Measurements from ENCODE around the gene PTBP3. TPM values are rescaled to one million over a fixed set of nuclear protein-coding genes. Genes with fewer than 3 reads are reported as not detected.

The PTBP3 gene
- total and polyA plus RNA-seq, 2 of the 4 experiments (the other 2 are of a cell fraction) = 8.6 to 15.6 TPM

GRCh38 chr9:112239284-112239683 is 94.1 kb downstream of the PTBP3 start:
- Histone ChIP-seq H2BK120ac (ENCODE audit: low read depth, low read length) (no peak overlapping the region), H3K9me3 (ENCODE audit: control insufficient read depth, insufficient read depth, low read length) (no peaks in the 10 kb centered on the region), H3K4me2 (ENCODE audit: low read depth, low read length) (no peak overlapping the region), H2AK5ac (ENCODE audit: low read depth, low read length) (no peak overlapping the region), H2AFZ (replicated peaks; ENCODE audit: low read length, poor library complexity) (no peak overlapping the region), H2BK5ac (ENCODE audit: low read depth, low read length, poor library complexity, severe bottlenecking) (no peak overlapping the region), H3K36me3 (ENCODE audit: control insufficient read depth, insufficient read depth, low read length) (peaks cover 3% of the 10 kb centered on the region; the same call in 1 of the 2 replicates), H3K4me1 (ENCODE audit: control insufficient read depth, insufficient read depth, low read length) (peaks cover 2% of the 10 kb centered on the region; the same call in 1 of the 2 replicates), H4K91ac (ENCODE audit: insufficient read depth, low read depth, low read length) (no peak overlapping the region), H3K27ac (ENCODE audit: insufficient read depth, low read length) (no peak overlapping the region), H3K56ac (ENCODE audit: extremely low read depth, insufficient read depth, low read length) (no peak overlapping the region), H3K4me3 (ENCODE audit: insufficient read depth, low read depth, low read length) (no peak overlapping the region), H3K14ac (replicated peaks; ENCODE audit: low read depth, low read length) (no peak overlapping the region), H3K4ac (ENCODE audit: low read depth, low read length) (no peak overlapping the region), H4K8ac (ENCODE audit: low read depth in 2 of 2, low read length in 2 of 2) (no peak overlapping the region), H3K23ac (ENCODE audit: low read depth, low read length) (no peak overlapping the region), H2BK15ac (ENCODE audit: low read depth, low read length) (no peak overlapping the region), H3K18ac (ENCODE audit: low read depth, low read length) (no peak overlapping the region), H3K27me3 (ENCODE audit: control insufficient read depth, insufficient read depth, low read length) (no peaks in the 10 kb centered on the region), H3K9ac (ENCODE audit: low read depth, low read length) (no peak overlapping the region), H2AK9ac (replicated peaks; ENCODE audit: low read depth, low read length, poor library complexity) (no peak overlapping the region), H3K79me1 (ENCODE audit: low read depth in 1 of 2, low read length in 2 of 2) (peaks cover 13 to 41% of the 10 kb centered on the region in 2 experiments; a peak in 3 of 4 replicates), H4K5ac (ENCODE audit: low read depth, low read length) (no peak overlapping the region), H2BK20ac (ENCODE audit: low read depth, low read length) (no peak overlapping the region), H3K9me1 (ENCODE audit: insufficient read depth, low read length) (peaks cover 4% of the 10 kb centered on the region), H4K20me1 (ENCODE audit: insufficient read depth, low read length) (0 out of 2 replicates have a peak, but pooled peaks cover 3% of the 10 kb centered on the region)
- in situ Hi-C loops (cut with MboI; ENCODE audit: low sequenced_read_pairs) (no loop called here), dilution Hi-C loops (cut with HindIII; ENCODE audit: low sequenced_read_pairs, unreplicated experiment) (no loop called here), intact Hi-C loops (cut with micrococcal nuclease) (no loop called here)
- ATAC-seq (ENCODE audit: low read depth) (no peak), DNase-seq (no peak)
- TF ChIP-seq, protein P1, sequence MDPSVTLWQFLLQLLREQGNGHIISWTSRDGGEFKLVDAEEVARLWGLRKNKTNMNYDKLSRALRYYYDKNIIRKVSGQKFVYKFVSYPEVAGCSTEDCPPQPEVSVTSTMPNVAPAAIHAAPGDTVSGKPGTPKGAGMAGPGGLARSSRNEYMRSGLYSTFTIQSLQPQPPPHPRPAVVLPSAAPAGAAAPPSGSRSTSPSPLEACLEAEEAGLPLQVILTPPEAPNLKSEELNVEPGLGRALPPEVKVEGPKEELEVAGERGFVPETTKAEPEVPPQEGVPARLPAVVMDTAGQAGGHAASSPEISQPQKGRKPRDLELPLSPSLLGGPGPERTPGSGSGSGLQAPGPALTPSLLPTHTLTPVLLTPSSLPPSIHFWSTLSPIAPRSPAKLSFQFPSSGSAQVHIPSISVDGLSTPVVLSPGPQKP (IDR thresholded peaks at IDR 0.05; ENCODE audit: borderline replicate concordance, low read depth, low read length) = no peak
- TF ChIP-seq CTCF (conservative IDR thresholded peaks at IDR 0.05; ENCODE audit: low read depth, low read length) (no peak), RFX5 (IDR thresholded peaks at IDR 0.05; ENCODE audit: low read depth, low read length) (no peak)
- WGBS, 2 experiments (ENCODE audit: extremely low coverage in 2 of 2, insufficient read length in 1 of 2) = no CpG with 5 or more reads among the region's 3 CpGs
- BruUV-seq (replicated peaks) = no TSS peak
- CTCF ChIA-PET = no interaction called here
- POLR2A ChIA-PET (ENCODE audit: unreplicated experiment) = no interaction called here

All from IMR-90 (cell line).